CMK (cell line): ENCODE data around the gene TMEM132D.

ENCODE experiments used
- DNase-seq: peaks from one replicate; pipeline ENCODE4 v3.0.0-alpha.2; 2010; ENCODE audit warnings: low read depth

TMEM132D gene

DNA sequence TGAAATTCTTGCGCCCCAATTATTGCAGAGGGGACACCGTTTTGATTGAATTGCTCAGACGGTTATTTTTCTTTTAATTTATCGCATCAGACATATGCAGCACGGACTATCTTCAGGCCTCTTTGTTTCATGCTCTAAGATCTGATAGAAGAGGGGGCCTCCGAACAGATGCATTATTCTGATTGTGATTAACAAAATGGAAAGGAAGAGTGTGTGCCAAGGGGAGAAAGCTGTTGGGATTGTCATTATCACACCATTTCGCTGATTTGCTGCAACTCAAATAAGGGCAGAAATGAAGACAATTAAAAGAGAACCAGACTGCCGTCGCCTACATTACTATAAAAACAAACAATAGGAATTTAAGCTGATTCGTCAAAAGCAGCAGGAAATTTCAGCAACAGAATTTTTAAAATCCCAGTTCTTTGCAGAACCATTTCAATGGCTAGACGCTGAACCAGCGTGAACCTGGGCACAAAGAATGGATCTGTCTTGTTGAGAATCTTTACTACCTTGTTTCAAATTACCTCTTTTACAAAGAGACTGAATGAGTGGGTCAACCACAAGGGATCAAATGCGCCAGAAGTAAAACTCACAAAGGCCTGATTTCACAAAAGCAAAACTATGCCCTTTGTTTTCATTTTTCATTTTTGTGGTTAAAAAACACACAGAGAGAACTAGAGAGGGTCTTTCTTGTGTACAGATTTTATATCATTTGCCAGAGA is 30.6 kb downstream of the TMEM132D start:
- no peak for DNase-seq

GRCh38 chr12:129871991-129872972 is 31.5 kb downstream of the TMEM132D start:
- no peak for DNase-seq

GRCh38 chr12:129870796-129871195 is 33.0 kb downstream of the TMEM132D start:
- DNase-seq = no peak

- DNase-seq = no peak
These were observed 33.7 kb downstream of the TMEM132D start for GRCh38 chr12:129870136-129870535.

DNA sequence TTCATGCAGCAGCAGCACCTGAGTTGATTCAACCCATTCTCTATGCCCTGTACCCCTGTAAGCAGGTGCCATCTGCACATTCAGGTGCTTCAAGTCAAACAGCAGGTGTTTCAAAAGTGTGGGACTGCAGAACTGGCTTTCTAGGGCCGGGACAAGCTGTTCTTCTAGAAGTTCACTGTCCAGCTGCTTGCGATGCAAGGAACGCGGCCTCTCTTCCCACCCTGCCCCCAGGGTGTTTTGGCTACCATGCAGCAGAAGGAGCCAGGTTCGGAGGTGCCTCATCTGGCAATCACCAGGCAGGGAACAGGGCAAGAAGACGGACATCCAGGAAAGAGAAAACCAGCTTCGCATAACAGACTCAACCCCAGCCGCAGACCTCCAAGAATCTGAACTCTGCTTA is 35.2 kb downstream of the TMEM132D start:
- DNase-seq = no peak

DNA sequence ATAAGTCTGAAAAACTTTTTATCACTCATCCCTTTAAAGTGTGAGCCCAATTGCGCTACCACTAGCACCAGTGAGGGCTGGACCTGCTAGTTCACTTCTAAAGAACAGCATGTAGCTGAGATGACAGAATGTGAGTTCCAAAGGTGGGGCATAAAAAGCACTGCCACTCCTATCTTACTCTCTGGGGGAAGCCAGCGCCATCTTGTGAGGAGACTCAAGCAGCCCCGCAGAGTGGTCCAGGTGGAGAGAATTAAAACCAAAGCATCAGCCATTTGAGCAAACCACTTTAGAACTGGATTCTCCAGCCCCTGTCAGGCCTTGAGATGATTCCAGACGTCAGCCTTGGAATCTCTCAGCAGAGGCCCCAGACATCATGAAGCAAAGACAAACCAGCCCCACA is 39.9 kb downstream of the TMEM132D start:
- no peak for DNase-seq

DNA sequence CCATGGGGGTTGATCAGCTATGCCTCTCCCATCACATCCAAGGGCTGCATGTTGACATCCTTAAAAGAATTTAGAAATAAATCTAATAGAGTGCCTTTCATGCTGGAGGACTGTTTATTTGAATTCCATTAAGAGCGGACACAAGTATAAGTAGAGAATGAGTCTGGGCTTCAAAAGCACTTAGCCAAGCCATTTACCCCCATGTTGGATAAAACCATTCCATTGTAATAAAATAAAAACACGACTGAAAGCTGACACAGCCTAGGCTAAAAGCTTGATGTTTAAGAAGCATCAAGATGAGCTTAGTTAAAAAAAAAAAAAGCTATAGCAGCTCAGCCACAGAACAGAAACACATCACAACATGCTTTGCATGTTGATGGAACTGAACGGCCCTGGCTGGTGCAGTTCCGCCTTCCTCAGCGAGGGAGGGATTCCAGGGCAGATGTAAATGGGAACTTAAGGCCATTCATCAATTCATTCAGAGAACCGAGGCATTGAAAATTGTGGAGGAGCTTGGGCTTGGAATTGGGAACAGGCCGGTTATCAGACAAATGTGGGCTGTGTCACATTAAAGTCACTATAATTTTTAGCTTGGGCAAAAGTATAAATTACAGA is 41.2 kb downstream of the TMEM132D start:
- no peak for DNase-seq

DNA sequence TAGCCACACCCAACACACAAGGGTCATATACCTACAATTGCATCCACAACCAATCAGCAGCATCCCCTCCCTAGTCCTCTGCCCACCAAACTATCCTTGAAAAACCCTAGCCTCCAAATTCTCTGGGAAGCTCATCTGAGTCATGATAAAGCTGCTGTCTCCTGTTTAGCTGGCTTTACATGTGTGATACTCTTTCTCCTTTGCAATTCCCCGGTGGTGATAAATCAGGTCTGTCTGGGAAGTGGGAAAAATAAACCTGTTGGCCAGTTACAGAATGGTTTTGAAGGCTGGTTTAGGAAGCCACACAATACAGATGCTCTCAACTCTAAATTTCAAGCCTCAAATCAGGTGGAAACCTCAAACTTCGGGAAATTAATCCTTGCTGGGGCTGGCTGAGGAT is 41.9 kb downstream of the TMEM132D start:
- DNase-seq = no peak

DNA sequence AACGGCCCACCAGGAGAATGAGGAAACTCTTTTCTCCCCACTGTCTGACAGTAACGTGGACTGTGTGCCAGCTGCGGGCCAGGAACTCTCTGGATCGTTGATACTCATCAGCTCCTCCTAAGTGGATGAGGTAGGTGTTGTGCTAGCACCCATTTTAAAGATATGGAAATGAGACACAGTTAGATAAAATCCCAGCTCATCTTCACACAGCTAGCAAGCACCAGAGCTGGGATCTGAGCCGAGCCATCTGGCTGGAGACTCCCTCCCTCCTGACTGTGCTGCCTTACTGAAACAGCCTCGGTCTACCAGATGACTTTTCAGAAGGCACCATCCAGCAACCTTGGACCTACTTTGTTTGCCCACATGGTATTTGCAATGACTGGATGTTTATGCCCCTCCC is 49.2 kb downstream of the TMEM132D start:
- DNase-seq = no peak

DNA sequence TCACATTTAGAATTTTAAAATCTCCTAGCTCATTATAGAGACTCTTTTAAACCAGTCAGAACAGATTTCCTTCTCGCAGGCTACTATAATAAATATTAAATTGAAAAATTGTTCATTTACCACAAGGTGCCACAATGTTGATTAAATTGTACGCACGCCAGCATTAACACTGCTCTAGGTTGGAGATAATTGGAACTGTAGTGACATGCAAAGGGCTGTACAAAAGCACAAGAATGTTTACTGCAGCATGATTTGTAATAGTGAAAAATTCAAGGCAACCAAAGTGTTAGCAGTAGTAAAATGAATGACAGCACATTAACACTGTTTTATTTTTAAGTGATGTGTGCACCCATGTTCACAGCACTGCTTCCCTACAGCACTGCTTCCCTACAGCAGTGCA is 52.5 kb downstream of the TMEM132D start:
- no peak for DNase-seq

- no peak for DNase-seq
These were observed 54.9 kb downstream of the TMEM132D start for GRCh38 chr12:129848876-129849275.

DNA sequence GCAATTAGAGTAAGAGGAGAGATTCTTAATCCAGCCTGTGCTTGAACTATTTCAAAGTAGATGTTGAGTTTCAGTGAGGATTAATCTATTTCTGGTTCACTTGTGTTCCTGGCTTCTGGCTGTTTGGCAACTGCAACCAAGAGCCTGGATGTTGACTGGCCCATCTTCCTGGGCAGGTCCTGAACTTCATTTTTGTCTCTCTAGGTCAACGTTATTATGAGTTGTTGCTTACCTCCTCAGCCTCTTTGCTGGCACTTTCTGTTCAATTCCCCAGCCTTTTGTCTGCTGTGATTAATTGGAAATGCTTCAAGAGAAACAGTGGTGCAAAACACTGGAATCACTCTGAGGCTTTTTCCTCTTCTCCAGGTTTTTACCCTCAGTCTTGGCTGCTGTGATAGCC is 56.8 kb downstream of the TMEM132D start:
- no peak for DNase-seq

- no peak for DNase-seq
These were observed 59.1 kb downstream of the TMEM132D start for GRCh38 chr12:129844662-129845220.

DNA sequence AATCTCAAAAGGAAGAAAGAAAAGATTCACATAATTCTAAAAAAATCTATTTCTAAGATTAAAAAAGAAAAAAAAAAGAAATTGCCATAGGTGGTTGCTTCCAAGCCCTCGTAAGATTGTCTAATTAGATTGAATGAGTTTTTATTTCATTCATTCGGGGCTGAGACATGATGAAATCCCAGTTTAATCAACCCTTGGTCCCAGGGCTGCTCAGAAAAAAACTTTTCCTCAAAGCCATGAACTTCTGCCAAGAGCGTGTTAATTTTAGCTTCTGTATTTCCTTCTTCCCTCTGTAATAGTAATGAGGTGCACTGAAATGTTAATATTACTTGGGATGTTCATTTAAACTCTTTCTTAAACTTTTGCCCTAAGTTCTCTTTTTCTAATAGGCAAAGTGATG is 62.6 kb downstream of the TMEM132D start:
- no peak for DNase-seq

DNA sequence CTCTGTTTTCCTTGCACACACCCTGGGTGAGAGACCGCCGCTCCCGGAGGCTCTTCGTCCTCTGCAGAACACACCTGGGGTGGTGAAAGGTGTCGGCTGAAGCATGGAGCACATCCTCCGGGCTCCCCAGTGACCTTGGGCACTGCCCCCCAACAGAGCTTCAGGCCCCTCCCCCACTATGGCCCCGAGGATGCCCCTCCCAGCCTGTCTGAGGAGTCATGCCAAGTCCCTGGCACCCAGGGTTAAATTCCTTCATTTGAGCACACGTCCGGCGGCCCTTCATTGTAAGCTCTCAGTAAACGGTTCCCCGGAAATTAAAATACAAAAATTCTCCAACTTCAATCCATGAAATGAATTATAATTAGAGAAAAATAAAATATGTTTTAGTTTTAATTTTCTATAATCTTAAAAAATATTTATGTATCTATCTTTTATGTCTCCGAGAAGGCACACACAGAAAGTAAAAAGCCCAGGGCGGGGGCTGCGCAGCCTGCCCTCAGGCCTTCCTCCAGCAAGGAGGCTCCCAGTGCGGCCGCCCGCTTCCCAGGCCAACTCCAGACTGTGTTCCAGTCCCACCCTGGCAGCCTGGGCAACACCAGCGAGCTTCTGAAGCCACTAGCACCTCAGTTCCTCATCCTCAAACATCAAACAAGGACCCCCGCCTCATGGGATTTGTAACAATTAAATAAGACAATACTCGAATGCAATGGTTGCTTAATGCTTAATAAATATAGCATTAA is 63.5 kb downstream of the TMEM132D start:
- DNase-seq = no peak

- no peak for DNase-seq
These were observed 64.1 kb downstream of the TMEM132D start for GRCh38 chr12:129839679-129840078.

DNA sequence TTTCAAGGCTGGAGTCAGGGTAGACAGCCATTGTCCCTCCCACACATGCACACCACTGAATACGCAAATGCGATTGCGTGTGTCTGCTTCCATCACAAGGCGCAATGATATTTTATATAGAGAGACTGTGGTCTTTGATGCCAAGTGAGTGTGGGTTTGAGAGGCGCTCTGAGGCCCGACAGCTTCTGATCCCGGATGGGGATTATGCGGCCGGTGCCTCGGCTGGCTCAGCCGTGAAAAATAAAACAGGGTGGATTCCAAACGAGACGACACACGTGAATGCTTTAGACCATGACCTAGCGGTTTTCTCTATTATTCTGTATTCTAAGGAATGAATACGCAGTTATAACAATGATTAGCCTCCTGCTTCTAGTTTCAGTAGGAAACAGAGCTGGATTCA is 72.5 kb downstream of the TMEM132D start:
- DNase-seq = no peak

DNA sequence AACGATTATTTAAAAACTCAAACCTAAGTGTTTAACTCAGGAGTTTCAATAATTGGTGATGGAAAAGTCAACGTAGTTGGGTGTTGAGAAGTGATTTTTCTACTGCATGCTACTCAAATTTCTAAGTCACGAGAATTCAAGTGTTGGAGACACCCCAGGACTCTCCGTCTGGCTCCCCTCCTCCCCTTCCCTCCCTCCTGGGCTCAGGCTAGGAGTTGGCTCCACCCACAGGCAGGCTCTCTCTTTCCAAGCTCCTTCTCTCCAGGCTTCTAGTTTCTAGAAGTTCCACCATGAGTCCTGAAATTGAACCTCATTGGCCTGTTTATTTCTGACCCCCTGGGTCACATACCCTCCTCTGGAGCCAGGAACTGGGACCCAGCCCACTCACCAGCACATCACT is 73.0 kb downstream of the TMEM132D start:
- no peak for DNase-seq

- DNase-seq = no peak
These were observed 75.9 kb downstream of the TMEM132D start for GRCh38 chr12:129827866-129828384.

DNA sequence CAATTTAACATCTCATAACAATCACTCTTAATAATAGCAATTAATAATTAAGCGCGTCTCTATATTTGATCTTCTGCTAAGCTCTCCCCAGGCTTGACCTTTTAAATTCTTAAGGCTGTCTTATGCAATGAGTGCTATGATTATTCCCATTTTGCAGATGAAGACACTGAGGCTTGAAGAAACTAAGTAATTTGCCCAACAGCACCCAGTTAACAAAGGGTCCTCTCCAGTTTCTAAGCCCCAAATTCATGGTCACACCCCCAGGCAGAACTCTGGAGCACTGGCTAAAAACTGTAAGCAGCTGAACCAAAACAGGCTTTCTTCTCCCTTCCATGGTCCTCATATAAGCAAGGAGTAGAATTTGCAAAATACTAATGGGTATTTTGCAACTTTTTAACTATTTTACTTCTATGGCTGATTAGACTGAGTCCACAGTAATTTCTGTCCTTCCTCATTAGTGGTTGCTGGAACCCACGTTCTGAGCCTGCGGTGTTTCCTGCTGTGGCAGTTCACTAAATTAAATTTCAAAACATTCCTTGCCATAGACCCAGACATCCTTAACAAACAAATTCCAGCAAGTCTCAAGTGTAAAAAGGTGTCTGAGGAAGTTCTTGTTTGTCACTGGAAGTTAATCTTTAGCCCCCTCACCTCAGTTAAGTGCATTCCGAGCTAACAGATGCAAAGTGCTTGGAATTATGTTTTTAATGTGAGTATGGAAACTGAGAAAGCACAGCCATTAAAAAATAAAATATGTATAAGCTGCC is 76.5 kb downstream of the TMEM132D start:
- DNase-seq = no peak

- DNase-seq = no peak
These were observed 77.6 kb downstream of the TMEM132D start for GRCh38 chr12:129826273-129826672.
